A549 (cell line): ENCODE results near the gene RRBP1.

ENCODE experiments used
- BHLHE40 ChIP-seq: IDR thresholded peaks from 2 replicates; pipeline ENCODE4 v1.6.1; 2012; ENCODE audit warnings: low read depth, low read length, inconsistent platforms
- CBX2 ChIP-seq: fragments of 200-600 bp; sonication (generic); IDR thresholded peaks from 2 replicates; pipeline ENCODE4 v1.6.1; 2016; ENCODE audit warnings: low read depth, mild to moderate bottlenecking, borderline replicate concordance
- ESRRA ChIP-seq: fragments of 150-350 bp; IDR thresholded peaks from 2 replicates; pipeline ENCODE4 v1.6.1; 2014; ENCODE audit warnings: mild to moderate bottlenecking, low read length, borderline replicate concordance
- HOXB13 ChIP-seq: fragments of 250-450 bp; sonication (Bioruptor Pico); IDR thresholded peaks from 2 replicates; pipeline ENCODE4 v1.5.0; 2020; ENCODE audit warnings: low read depth, mild to moderate bottlenecking, moderate library complexity
- POLR2A ChIP-seq: IDR thresholded peaks from 2 replicates; pipeline ENCODE4 v1.6.1; 2012; ENCODE audit warnings: mild to moderate bottlenecking, low read length
- RFX5 ChIP-seq: fragments of 450-650 bp; IDR thresholded peaks from 2 replicates; pipeline ENCODE4 v1.7.1; 2014; ENCODE audit warnings: antibody characterized with exemption, mild to moderate bottlenecking, moderate library complexity
- SREBF2 ChIP-seq: fragments of 450-650 bp; IDR thresholded peaks from 2 replicates; pipeline ENCODE4 v1.6.1; 2014; ENCODE audit warnings: mild to moderate bottlenecking, moderate library complexity
- TF ChIP-seq, protein P1 (sequence below): fragments of >200 bp; sonication (Bioruptor Twin); formaldehyde crosslinking; IDR thresholded peaks from 3 replicates; pipeline ENCODE4 v1.5.1; 2016
- TF ChIP-seq, protein P2 (sequence below): IDR thresholded peaks from 2 replicates; pipeline ENCODE4 v1.6.1; 2012
- TF ChIP-seq, protein P3 (sequence below): fragments of 450-650 bp; IDR thresholded peaks from 2 replicates; pipeline ENCODE4 v1.6.1; 2014; ENCODE audit warnings: antibody characterized with exemption
- TF ChIP-seq, protein P4 (sequence below): fragments of 200-600 bp; sonication (generic); IDR thresholded peaks from 2 replicates; pipeline ENCODE4 v1.6.1; 2016; ENCODE audit warnings: antibody characterized with exemption, mild to moderate bottlenecking, moderate library complexity

DNA sequence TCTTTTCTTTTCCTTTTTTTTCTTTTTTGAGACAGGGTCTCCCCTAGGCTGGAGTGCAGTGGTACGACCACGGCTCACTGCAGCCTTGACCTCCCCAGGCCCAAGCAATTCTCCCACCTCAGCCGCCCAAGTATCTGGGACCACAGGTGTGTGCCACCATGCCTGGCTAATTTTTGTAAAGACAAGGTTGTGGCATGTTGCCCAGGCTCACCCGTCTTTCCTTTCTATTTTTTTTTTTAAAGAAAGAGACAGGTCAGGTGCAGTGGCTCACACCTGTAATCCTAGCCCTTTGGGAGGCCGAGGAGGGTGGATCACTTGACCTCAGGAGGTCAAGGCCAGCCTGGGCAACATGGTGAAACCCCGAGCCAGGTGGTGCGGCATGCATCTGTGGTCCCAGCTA, 34.3 kb upstream of the RRBP1 start:
- TF ChIP-seq POLR2A (no peak), BHLHE40 (no peak), HOXB13 (CRISPR knock-in tag) (no peak), CBX2 (no peak), RFX5 (no peak), ESRRA (no peak), SREBF2 (no peak)
- TF ChIP-seq, protein P1, sequence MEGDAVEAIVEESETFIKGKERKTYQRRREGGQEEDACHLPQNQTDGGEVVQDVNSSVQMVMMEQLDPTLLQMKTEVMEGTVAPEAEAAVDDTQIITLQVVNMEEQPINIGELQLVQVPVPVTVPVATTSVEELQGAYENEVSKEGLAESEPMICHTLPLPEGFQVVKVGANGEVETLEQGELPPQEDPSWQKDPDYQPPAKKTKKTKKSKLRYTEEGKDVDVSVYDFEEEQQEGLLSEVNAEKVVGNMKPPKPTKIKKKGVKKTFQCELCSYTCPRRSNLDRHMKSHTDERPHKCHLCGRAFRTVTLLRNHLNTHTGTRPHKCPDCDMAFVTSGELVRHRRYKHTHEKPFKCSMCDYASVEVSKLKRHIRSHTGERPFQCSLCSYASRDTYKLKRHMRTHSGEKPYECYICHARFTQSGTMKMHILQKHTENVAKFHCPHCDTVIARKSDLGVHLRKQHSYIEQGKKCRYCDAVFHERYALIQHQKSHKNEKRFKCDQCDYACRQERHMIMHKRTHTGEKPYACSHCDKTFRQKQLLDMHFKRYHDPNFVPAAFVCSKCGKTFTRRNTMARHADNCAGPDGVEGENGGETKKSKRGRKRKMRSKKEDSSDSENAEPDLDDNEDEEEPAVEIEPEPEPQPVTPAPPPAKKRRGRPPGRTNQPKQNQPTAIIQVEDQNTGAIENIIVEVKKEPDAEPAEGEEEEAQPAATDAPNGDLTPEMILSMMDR = no peak
- TF ChIP-seq, protein P2, sequence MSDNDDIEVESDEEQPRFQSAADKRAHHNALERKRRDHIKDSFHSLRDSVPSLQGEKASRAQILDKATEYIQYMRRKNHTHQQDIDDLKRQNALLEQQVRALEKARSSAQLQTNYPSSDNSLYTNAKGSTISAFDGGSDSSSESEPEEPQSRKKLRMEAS = no peak
- TF ChIP-seq, protein P3, sequence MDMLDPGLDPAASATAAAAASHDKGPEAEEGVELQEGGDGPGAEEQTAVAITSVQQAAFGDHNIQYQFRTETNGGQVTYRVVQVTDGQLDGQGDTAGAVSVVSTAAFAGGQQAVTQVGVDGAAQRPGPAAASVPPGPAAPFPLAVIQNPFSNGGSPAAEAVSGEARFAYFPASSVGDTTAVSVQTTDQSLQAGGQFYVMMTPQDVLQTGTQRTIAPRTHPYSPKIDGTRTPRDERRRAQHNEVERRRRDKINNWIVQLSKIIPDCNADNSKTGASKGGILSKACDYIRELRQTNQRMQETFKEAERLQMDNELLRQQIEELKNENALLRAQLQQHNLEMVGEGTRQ = no peak
- TF ChIP-seq, protein P4, sequence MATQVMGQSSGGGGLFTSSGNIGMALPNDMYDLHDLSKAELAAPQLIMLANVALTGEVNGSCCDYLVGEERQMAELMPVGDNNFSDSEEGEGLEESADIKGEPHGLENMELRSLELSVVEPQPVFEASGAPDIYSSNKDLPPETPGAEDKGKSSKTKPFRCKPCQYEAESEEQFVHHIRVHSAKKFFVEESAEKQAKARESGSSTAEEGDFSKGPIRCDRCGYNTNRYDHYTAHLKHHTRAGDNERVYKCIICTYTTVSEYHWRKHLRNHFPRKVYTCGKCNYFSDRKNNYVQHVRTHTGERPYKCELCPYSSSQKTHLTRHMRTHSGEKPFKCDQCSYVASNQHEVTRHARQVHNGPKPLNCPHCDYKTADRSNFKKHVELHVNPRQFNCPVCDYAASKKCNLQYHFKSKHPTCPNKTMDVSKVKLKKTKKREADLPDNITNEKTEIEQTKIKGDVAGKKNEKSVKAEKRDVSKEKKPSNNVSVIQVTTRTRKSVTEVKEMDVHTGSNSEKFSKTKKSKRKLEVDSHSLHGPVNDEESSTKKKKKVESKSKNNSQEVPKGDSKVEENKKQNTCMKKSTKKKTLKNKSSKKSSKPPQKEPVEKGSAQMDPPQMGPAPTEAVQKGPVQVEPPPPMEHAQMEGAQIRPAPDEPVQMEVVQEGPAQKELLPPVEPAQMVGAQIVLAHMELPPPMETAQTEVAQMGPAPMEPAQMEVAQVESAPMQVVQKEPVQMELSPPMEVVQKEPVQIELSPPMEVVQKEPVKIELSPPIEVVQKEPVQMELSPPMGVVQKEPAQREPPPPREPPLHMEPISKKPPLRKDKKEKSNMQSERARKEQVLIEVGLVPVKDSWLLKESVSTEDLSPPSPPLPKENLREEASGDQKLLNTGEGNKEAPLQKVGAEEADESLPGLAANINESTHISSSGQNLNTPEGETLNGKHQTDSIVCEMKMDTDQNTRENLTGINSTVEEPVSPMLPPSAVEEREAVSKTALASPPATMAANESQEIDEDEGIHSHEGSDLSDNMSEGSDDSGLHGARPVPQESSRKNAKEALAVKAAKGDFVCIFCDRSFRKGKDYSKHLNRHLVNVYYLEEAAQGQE = no peak
